ENCODE results near the gene PRKCI.

The PRKCI gene

GRCh38 chr3:170222647-170223541 lies 670 bp downstream of the PRKCI start:
- peak; percentile 5 for TF ChIP-seq CTCF (IDR thresholded peaks at IDR 0.05; ENCODE audit: low read depth, low read length, missing control alignments)
- H3K4me3 ChIP-seq (ENCODE audit: low read depth, low read length), result peak overlapping the region; percentile 54
- peak; percentile 7 for DNase-seq (ENCODE audit: low read depth)

GRCh38 chr3:170225166-170225565 lies 2.9 kb downstream of the PRKCI start:
- TF ChIP-seq CTCF (IDR thresholded peaks at IDR 0.05; ENCODE audit: low read depth, low read length, missing control alignments), result no peak
- no peak overlapping the region for H3K4me3 ChIP-seq (ENCODE audit: low read depth, low read length)
- no peak for DNase-seq (ENCODE audit: low read depth)

- H3K4me3 ChIP-seq (ENCODE audit: low read depth, low read length), result no peak overlapping the region
- no peak for TF ChIP-seq CTCF (IDR thresholded peaks at IDR 0.05; ENCODE audit: low read depth, low read length, missing control alignments)
- DNase-seq (ENCODE audit: low read depth), result no peak
Measured at GRCh38 chr3:170226426-170226960, 4.3 kb downstream of the PRKCI start.

- no peak for TF ChIP-seq CTCF (IDR thresholded peaks at IDR 0.05; ENCODE audit: low read depth, low read length, missing control alignments)
- H3K4me3 ChIP-seq (ENCODE audit: low read depth, low read length), result no peak overlapping the region
- DNase-seq (ENCODE audit: low read depth), result no peak
Measured at GRCh38 chr3:170228093-170228766, 6.0 kb downstream of the PRKCI start.

- TF ChIP-seq CTCF (IDR thresholded peaks at IDR 0.05; ENCODE audit: low read depth, low read length, missing control alignments), result no peak
- no peak for DNase-seq (ENCODE audit: low read depth)
Measured at GRCh38 chr3:170232266-170232665, 10.0 kb downstream of the PRKCI start.

GRCh38 chr3:170233530-170233929 lies 11.3 kb downstream of the PRKCI start:
- no peak for TF ChIP-seq CTCF (IDR thresholded peaks at IDR 0.05; ENCODE audit: low read depth, low read length, missing control alignments)
- no peak overlapping the region for H3K4me3 ChIP-seq (ENCODE audit: low read depth, low read length)
- DNase-seq (ENCODE audit: low read depth), result no peak

More at GRCh38 chr3:170232266-170232665, 10.0 kb downstream of the PRKCI start:
- no peak overlapping the region for H3K4me3 ChIP-seq (ENCODE audit: low read depth, low read length)

Data from GM12864 (cell line).